ENCODE data around the gene PPP1R37. TPM values are rescaled to one million over a fixed set of nuclear protein-coding genes. Genes with fewer than 3 reads are reported as not detected.

Gene PPP1R37
- total and polyA plus RNA-seq, 2 donors (not counting 1 experiment from before 2014, with no cell fraction given) = 20.7 to 28.1 TPM

- DNase-seq (no peak), ATAC-seq (ENCODE audit: low read depth) (no peak)
- no peaks in the 10 kb centered on the region for H3K9me3 Mint-ChIP-seq (ENCODE audit: insufficient read depth)
- no peak overlapping the region for H3K27ac Mint-ChIP-seq
- intact Hi-C loops (cut with micrococcal nuclease) = no loop called here
- POLR2A ChIA-PET = no interaction called here
- peaks cover 0 to 15% of the 10 kb centered on the region in 2 experiments for H3K36me3 ChIP-seq (replicated peaks in 1 of 2; ENCODE audit: control extremely low read depth in 1 of 2, control insufficient read depth in 1 of 2, extremely low read depth in 1 of 2, insufficient read depth in 2 of 2, low read length in 1 of 2)
- H3K4me1 Mint-ChIP-seq = peaks cover 19% of the 10 kb centered on the region
- H3K79me2 ChIP-seq (ENCODE audit: control insufficient read depth, insufficient read depth, low read length) = peaks cover 30% of the 10 kb centered on the region
- H3K4me3 ChIP-seq (ENCODE audit: control extremely low read depth in 1 of 5, extremely low read depth in 1 of 5, insufficient read depth in 1 of 5, low read depth in 2 of 5, low read length in 4 of 5) = no peak overlapping the region
- no peaks in the 10 kb centered on the region for H3K27me3 ChIP-seq (replicated peaks in 1 of 4; ENCODE audit: control extremely low read depth in 1 of 4, control insufficient read depth in 3 of 4, insufficient read depth in 4 of 4, low read length in 3 of 4)
- H3K27ac ChIP-seq (ENCODE audit: low read length in 2 of 2) = no peak overlapping the region
- no peak overlapping the region for H2AFZ ChIP-seq (ENCODE audit: insufficient read depth, low read depth, low read length, poor library complexity, severe bottlenecking)
- no peak overlapping the region for H3K9ac ChIP-seq (ENCODE audit: low read length)
- no peak overlapping the region for H3K4me3 Mint-ChIP-seq
- peaks cover 7% of the 10 kb centered on the region for H4K20me1 ChIP-seq (ENCODE audit: control insufficient read depth, insufficient read depth, low read length, poor library complexity, severe bottlenecking)
- no peak for TF ChIP-seq EZH2 (IDR thresholded peaks at IDR 0.05; ENCODE audit: borderline replicate concordance, insufficient read depth, low read depth, low read length, poor library complexity, severe bottlenecking)
- TF ChIP-seq, protein P1, sequence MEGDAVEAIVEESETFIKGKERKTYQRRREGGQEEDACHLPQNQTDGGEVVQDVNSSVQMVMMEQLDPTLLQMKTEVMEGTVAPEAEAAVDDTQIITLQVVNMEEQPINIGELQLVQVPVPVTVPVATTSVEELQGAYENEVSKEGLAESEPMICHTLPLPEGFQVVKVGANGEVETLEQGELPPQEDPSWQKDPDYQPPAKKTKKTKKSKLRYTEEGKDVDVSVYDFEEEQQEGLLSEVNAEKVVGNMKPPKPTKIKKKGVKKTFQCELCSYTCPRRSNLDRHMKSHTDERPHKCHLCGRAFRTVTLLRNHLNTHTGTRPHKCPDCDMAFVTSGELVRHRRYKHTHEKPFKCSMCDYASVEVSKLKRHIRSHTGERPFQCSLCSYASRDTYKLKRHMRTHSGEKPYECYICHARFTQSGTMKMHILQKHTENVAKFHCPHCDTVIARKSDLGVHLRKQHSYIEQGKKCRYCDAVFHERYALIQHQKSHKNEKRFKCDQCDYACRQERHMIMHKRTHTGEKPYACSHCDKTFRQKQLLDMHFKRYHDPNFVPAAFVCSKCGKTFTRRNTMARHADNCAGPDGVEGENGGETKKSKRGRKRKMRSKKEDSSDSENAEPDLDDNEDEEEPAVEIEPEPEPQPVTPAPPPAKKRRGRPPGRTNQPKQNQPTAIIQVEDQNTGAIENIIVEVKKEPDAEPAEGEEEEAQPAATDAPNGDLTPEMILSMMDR (IDR thresholded peaks at IDR 0.05) = no peak
- CTCF ChIA-PET = interaction anchor here (1.2 kb wide), 1 partner anchor 9 kb away, joined by 3 read pairs; no protein-coding TSS in a partner anchor
- WGBS (ENCODE audit: insufficient coverage) = 96% methylated on average over 22 of the region's 28 CpGs
- H3K9me3 ChIP-seq (ENCODE audit: control extremely low read depth in 1 of 3, control insufficient read depth in 2 of 3, insufficient read depth in 1 of 3, low read length in 2 of 3) = no peaks in the 10 kb centered on the region
- no peaks in the 10 kb centered on the region for H3K27me3 Mint-ChIP-seq
- no peak overlapping the region for H3K4me2 ChIP-seq (replicated peaks; ENCODE audit: low read depth, low read length, poor library complexity, severe bottlenecking)
- H3K4me1 ChIP-seq (ENCODE audit: control insufficient read depth in 2 of 2, insufficient read depth in 2 of 2, low read length in 2 of 2) = peaks cover 14 to 20% of the 10 kb centered on the region in 2 donors
These were observed 48.4 kb downstream of the PPP1R37 start for GRCh38 chr19:45141203-45141900.

DNA sequence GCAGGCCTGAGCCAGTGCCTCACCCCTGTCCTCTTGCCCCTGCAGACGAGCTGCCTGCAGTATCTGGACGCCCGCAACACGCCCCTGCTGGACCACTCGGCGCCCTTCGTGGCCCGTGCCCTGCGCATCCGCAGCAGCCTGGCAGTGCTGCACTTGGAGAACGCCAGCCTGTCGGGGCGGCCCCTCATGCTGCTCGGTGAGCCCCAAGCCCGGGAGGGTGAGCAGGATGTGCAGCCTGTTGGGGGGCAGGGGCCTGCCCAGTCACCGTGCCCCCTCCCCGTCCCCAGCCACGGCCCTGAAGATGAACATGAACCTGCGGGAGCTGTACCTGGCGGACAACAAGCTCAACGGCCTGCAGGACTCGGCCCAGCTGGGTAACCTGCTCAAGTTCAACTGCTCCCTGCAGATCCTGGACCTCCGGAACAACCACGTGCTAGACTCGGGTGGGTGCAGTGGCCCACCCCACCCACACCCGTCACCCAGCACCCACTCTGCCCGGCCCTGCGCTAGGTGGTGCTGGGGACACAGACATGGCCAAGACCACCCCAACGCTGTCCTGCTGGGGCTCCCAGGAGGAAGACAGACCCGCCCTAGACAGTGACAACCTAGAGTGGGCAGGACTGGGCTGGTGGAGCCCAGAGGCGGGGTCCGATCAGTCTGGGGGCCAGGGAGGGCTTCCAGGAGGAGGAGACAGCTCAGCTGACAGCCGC is 49.2 kb downstream of the PPP1R37 start:
- POLR2A ChIA-PET = no interaction called here
- TF ChIP-seq, protein P1 (IDR thresholded peaks at IDR 0.05) = no peak
- no peak for TF ChIP-seq EZH2 (IDR thresholded peaks at IDR 0.05; ENCODE audit: borderline replicate concordance, insufficient read depth, low read depth, low read length, poor library complexity, severe bottlenecking)
- Mint-ChIP-seq H3K27me3 (no peaks in the 10 kb centered on the region), H3K27ac (no peak overlapping the region), H3K9me3 (ENCODE audit: insufficient read depth) (no peaks in the 10 kb centered on the region), H3K4me1 (peaks cover 11% of the 10 kb centered on the region), H3K4me3 (no peak overlapping the region)
- H3K9me3 ChIP-seq (ENCODE audit: control extremely low read depth in 1 of 3, control insufficient read depth in 2 of 3, insufficient read depth in 1 of 3, low read length in 2 of 3) = no peaks in the 10 kb centered on the region
- H4K20me1 ChIP-seq (ENCODE audit: control insufficient read depth, insufficient read depth, low read length, poor library complexity, severe bottlenecking) = no peaks in the 10 kb centered on the region
- no peak overlapping the region for H3K9ac ChIP-seq (ENCODE audit: low read length)
- H3K4me3 ChIP-seq (ENCODE audit: control extremely low read depth in 1 of 5, extremely low read depth in 1 of 5, insufficient read depth in 1 of 5, low read depth in 2 of 5, low read length in 4 of 5) = no peak overlapping the region
- no peaks in the 10 kb centered on the region for H3K27me3 ChIP-seq (replicated peaks in 1 of 4; ENCODE audit: control extremely low read depth in 1 of 4, control insufficient read depth in 3 of 4, insufficient read depth in 4 of 4, low read length in 3 of 4)
- CTCF ChIA-PET = interaction anchor here (1.2 kb wide), 1 partner anchor 8 kb away, joined by 3 read pairs; no protein-coding TSS in a partner anchor
- no peak overlapping the region for H2AFZ ChIP-seq (ENCODE audit: insufficient read depth, low read depth, low read length, poor library complexity, severe bottlenecking)
- H3K79me2 ChIP-seq (ENCODE audit: control insufficient read depth, insufficient read depth, low read length) = peaks cover 22% of the 10 kb centered on the region
- peaks cover 0 to 20% of the 10 kb centered on the region in 2 experiments for H3K36me3 ChIP-seq (replicated peaks in 1 of 2; ENCODE audit: control extremely low read depth in 1 of 2, control insufficient read depth in 1 of 2, extremely low read depth in 1 of 2, insufficient read depth in 2 of 2, low read length in 1 of 2)
- 96% methylated on average over 33 of the region's 33 CpGs for WGBS (ENCODE audit: insufficient coverage)
- no peak overlapping the region for H3K27ac ChIP-seq (ENCODE audit: low read length in 2 of 2)
- no peak for DNase-seq
- no peak for ATAC-seq (ENCODE audit: low read depth)
- peaks cover 5 to 12% of the 10 kb centered on the region in 2 donors for H3K4me1 ChIP-seq (ENCODE audit: control insufficient read depth in 2 of 2, insufficient read depth in 2 of 2, low read length in 2 of 2)
- intact Hi-C loops (cut with micrococcal nuclease) = no loop called here
- H3K4me2 ChIP-seq (replicated peaks; ENCODE audit: low read depth, low read length, poor library complexity, severe bottlenecking) = no peak overlapping the region
